ENCODE measurements around the gene SCUBE1.

- TF ChIP-seq, protein P1, sequence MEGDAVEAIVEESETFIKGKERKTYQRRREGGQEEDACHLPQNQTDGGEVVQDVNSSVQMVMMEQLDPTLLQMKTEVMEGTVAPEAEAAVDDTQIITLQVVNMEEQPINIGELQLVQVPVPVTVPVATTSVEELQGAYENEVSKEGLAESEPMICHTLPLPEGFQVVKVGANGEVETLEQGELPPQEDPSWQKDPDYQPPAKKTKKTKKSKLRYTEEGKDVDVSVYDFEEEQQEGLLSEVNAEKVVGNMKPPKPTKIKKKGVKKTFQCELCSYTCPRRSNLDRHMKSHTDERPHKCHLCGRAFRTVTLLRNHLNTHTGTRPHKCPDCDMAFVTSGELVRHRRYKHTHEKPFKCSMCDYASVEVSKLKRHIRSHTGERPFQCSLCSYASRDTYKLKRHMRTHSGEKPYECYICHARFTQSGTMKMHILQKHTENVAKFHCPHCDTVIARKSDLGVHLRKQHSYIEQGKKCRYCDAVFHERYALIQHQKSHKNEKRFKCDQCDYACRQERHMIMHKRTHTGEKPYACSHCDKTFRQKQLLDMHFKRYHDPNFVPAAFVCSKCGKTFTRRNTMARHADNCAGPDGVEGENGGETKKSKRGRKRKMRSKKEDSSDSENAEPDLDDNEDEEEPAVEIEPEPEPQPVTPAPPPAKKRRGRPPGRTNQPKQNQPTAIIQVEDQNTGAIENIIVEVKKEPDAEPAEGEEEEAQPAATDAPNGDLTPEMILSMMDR (conservative IDR thresholded peaks at IDR 0.05) = no peak
- no peak for TF ChIP-seq EZH2 (IDR thresholded peaks at IDR 0.05; ENCODE audit: low read depth)
These were observed 48.0 kb downstream of the SCUBE1 start for GRCh38 chr22:43295173-43295572.

Data from PC-9 (cell line).